SW 1271 (cell line): ENCODE data around the gene MIDN.

Experiments used
- DNase-seq, 2 experiments: peaks; one replicate each; lab custom pipeline; 2025; lab: John Stamatoyannopoulos, UW

MIDN gene

GRCh38 chr19:1282588-1283206 lies 34.3 kb downstream of the MIDN start:
- DNase-seq = no peak

- no peak for DNase-seq
Observed at GRCh38 chr19:1283207-1283916, 35.0 kb downstream of the MIDN start.

DNA sequence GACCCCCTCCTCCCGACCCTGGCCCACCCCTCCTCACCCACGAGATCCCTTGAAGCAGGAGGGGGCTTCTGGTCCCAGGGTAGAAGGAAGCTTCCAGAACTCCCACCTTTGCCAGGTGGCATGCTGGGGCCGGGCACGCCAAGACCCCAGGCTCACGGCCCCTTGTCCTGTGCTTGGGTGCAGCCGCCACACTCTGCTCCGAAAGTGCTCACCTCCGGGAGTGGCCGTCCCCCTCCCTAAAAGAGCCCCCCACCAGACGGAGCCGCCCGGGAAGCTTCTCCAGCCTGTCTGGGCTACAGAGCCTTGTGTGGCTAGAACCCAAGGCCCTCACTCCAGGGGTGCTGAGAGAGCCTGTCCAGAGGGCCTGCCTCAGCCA lies 35.5 kb downstream of the MIDN start:
- no peak for DNase-seq

DNA sequence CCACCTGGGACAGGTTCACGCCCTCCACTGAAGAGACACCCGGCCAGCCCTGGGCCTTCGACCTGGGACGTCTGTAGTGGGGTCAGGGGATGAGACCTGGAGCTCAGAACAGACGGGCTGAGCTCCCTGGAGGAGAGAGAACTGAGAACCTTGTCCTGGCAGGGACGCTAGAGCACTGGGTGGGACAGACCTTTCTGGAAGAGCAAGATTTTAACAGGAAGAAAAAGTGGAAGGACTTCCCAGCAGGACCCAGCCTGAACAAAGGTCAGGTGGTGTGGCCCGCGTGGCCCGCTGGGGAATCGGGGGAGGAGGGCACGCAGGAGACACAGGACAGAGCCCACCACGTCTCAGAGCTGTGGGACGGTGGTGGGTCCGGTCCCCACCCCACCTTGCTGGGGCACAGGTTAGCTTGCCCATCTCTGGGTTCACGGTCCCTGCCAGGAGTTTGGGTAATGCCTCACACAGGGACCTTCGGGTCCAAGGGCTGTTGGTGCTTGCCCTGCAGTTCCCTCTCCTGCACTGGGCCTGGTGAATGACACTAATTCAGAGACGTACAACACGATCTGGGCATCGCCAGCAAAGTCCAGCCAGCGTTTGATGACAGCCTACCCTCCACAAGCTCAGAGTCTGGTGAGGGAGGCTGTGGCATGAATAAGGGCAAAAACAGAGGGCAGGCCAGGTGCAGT lies 36.1 kb downstream of the MIDN start:
- no peak for DNase-seq

DNA sequence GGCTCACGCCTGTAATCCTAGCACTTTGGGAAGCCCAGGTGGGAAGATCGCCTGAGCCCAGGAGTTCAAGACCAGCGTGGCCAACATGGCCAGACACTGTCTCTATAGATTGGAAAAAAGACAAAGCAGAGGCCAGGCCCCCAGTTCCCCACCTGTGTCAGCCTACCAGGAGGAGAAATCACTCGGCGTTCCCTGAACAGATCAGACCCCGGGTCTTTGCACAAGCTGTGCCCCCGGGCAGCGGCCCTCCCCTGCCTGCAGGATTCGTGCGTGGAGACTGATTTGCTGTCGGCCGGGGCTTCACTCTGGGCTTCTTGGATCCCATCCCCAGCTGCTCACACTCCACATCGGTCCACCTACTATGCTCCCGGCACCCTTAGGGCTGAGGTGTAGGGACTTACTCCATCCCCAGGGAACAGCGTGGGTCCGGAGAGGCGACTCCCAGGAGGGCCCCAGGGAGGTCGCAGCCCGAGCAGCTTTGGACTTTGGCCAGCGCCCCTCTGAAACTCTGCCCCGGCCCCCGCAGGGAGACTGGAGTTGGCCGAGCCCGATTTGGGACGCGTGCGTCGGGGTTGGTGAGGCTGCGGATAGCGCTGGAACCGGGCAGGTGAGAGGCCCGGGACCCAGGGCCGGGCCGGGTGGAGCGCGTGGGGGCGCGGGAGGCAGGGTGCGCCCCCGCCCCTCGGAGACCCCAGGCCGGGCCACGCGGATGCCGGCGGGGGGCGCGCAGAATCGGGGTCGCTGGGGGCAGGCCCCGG lies 36.8 kb downstream of the MIDN start:
- no peak for DNase-seq

GRCh38 chr19:1285737-1286360 lies 37.5 kb downstream of the MIDN start, which contains the start of gene EFNA2:
EFNA2 (plus strand) TSS chr19:1285873; CDS start chr19:1286169, 296 bp downstream.
- DNase-seq = no peak

- DNase-seq = no peak
Observed at GRCh38 chr19:1286487-1287353, 38.3 kb downstream of the MIDN start.

GRCh38 chr19:1287354-1288225 lies 39.2 kb downstream of the MIDN start:
- no peak for DNase-seq

DNA sequence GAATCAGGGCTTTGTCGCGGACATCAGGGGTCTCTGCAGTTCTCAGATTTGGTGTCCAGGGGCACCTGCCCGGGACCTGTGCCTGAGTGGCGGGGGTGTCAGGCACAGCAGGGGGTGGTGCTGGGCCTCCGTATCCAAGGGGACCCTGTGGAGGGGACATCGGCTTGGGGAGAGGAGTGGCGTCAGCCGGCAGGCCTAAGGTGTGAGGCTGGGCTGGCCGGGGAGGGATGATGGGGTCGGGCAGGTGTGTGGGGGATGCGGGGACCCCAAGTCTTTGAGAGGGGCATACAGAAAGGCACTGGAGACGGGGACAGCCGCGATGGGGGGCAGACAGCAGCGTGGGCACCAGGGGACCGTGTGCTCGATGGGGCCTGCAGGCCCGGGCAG lies 39.8 kb downstream of the MIDN start:
- DNase-seq = no peak

- DNase-seq = no peak
Observed at GRCh38 chr19:1288833-1289685, 40.7 kb downstream of the MIDN start.

- DNase-seq = no peak
Observed at GRCh38 chr19:1289686-1290025, 41.3 kb downstream of the MIDN start.

DNA sequence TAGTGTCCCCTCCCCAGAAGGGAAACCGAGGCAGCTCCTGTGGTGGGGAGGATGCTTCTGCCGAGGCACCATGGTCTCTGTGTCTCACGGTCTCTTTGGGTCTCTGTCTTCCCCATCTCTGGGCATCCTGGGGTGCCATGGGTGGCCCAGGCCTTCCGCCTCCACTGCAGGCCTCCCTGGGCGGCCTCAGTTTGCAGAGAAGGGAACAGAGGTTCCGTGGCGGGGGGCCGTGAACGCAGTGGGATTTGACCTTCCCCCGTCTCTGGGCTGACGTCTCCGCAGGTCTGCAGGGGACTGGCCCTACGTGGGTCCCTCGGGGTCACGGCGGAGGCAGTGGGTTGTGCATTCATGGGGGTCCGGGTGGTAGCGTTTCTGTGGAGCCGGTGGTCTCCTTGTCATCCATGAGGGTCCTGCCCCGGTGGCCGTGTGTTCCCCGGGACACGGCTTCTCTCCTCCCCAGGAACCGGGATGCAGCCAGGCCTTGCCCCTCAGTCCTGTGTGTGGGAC lies 41.9 kb downstream of the MIDN start:
- DNase-seq = no peak

DNA sequence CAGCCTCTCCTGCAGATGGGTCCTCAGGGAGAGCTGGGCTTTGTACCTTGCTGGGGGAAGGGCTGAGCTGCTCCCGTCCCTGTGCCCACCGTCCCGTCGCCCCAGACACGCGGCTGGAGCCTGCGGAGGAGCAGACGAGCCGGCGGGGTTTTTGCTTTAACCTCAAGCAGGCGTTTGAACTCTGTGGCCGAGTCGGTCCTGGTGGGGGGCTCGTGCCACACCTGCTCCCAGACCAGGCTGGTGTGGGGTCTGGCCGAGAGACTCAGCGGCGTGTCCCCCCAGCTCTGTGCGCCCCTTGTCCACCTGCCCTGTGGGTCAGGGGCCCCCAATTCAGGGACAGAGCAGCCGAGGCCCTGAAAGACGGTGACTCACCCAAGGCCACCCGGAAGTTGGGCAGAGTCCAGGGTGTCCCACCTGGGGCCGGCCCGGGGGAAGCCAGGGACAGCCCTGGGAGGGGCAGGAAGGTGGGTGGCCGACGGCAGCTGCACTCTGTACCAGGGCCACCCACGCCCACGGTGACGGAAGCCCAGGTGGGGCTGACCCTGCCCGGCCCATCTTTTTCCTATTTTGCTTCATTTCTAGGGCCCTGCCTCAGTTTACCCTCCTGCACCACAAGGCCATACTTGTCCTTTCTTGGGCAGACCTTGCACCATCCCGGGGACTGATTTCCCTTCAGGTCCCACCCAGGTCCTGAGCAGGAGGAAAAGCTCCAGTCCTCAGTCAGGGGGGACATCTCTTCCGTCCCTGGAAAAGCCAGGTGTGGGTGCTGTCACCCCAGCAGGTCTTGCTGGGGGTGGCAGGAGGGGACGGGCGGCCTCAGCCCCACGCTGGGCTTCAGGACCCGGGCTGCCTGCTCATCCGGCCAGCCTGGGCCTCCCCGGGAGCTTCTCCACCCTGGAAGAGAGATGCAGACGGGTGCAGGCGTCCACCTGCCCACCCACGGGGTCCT lies 42.6 kb downstream of the MIDN start:
- no peak for DNase-seq

DNA sequence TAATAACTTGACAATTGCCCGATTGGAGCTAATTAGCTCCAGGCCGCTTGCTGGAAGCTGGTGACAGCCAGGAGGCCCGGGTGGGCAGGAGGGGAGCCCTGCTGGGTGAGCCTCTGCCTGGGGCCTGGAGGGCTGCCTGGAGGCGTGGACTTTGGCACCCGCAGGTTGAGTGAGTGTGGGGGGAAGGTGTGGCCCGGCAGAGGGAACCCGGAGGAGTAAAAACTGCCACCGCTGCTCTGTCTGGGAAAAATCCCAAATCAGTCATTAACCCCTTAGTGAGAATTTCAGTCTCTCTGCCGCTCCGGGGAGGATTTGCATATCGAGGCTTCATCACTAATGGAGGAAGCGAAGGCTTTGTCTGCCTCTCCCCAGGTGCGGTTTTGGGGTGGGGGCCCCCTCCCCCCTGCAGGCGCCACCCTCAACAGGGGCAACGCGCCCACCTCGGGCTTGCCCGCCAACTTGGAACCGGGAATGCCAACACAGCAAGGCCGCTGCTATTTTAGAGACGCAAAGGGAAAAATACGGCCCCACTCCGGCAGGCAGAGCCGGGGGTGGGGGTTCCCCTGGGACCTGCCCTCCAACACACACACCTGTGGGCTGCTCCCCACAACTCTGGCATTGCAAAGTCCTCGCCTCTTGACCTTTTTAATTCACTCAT lies 43.5 kb downstream of the MIDN start:
- DNase-seq = no peak

GRCh38 chr19:1292419-1293151 lies 44.2 kb downstream of the MIDN start:
- DNase-seq = no peak

DNA sequence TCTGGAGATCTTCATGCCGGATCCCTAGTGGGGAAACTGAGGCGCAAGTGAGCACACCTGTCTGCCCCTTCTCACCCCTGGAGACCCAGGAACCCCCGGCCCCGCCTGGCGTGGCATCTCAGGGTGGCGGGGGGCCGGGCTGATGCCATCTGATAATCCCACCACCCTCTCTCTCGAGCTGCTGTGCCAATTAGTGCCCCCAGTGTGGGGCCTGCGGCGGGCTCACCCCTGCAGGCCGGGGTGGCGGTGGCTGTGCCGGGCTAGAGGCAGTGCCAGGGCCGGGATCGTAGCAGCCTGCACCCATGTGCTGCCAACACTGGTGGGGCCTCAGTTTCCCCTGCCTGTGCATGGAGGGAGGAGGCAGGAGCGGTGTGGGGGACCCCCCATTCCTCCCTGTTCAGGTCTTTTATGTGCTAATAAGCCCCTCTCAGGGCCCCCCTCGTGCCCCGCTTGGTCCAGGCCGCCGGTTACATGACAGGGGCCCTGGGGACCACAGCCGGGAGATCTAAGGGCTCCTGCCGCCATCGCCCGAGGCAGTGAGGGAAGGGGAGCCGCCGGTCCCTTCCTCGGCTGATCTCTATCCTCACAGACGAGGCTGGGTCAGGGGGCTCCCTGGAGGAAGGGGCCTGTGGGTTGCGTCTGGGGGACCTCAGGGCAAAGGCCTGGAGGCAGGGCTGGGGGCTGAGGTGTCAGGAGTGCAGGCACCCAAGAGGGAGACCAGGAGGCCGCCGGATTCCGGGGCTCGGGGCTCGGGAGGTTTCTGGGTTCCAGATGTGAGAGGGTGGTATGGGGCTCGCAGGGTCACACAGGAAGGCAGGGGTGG lies 45.6 kb downstream of the MIDN start:
- no peak for DNase-seq
